Measurements from ENCODE around the gene SLC2A9.
"Not testable (repeated sequence)": the region's sequence is repeated elsewhere in the genome, so short reads cannot be mapped to it uniquely, and the experiment has no call there.

The SLC2A9 gene

DNA sequence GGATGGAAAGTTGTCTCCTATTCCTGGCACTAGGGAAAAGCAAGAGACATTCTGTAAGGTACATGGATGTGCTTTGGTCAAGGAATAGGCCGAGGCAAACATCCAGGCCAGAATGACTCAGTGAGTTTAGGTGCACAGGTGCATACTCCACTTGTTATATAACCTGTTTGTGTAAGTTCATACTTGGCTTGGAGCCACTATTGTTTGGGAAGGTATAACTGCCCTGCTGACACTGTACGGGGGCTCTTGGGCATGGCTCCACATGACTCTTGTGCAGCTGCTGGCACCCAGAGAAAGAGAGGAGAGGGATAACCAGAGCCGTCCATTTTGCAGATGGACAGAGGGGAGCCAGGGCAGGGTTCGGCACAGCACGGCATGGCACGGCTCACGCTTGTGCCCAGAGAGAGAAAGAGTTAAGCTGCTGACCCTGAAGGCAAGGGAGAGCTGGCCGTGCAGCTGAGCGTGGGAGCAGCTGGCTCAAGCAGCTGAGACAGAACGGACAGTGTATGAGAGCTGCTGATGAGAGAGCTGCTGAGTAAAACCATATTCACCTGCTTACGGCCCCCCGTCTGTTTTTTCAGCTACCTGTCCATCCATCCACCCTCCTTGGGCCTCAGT, 98.0 kb downstream of the SLC2A9 start:
- DNase-seq, result no peak

DNA sequence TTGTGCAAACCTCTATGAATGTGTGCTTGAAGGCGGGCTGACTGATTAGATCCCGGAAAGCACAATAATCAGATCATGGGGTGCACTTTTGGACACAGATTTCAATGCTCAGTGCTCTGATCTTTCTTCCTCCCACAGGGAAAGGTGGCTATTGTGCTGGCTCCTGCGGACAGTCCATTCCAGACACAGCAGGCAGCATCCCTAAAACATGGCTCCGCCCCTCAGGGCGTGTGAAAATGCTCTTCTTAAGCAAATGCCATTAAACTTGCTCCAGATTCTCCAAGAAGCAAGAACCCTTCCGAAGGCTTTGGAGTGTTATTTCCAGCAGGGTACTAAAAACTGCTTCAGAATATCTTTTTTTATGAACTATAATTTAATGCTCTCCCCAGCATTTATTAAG, 100.0 kb downstream of the SLC2A9 start:
- no peak for DNase-seq

DNA sequence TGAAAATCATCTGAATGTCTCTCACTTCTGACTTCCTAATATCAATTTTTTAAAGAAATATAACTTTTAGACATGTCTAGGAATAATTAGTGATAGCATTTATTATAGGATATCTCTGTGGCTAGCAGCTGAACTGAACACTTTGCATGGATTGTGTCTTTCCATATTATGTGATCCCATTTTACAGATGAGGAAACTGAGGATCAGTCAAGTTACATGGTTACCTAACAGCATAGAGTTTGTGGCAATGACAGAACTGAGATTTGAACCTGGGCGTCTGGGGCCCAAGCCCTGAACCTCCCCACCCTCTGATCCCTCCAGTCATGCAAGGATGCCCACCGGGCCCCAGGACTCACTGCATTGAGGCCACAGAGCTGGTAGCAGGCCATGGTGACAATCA, 101.3 kb downstream of the SLC2A9 start:
- DNase-seq, result no peak

DNA sequence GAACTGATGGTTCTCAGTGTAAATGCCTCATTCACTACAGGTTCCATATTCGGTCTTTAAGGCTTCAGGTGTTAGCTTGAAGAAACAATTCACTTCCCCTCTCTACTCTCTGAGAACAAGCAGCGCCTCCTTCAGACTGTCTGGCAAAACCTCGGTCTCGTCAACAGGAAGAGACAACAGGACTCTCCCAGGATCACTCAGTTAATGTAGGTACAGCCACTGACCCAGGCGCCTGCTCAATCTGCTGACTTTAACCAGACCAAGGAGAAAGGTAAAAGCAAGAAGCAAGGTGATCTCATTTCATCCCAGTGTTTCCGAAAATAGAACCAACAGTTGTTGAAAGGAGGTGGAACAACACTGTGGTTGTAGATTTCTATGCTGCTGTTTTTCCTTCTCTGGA, 102.2 kb downstream of the SLC2A9 start:
- no peak for DNase-seq

DNA sequence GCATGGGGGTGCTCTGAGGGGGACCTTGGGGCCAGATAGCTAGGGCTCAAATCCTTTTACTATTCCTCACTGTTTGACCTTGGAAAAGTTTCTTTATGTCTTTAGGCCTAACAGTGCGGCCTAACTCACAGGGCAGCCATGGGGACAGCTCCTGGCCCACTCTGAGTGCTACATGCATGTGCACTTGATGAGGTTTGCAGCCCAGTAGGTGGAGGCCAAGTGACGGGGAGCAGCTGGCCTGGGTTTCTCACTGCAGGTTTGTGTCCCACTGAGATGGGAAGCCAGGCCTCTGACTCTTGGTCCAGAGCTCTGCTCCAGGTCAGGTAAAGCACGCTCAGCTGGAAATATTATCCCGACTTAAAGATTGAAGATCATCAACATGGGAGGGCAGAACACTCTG, 102.8 kb downstream of the SLC2A9 start:
- no peak for DNase-seq

DNA sequence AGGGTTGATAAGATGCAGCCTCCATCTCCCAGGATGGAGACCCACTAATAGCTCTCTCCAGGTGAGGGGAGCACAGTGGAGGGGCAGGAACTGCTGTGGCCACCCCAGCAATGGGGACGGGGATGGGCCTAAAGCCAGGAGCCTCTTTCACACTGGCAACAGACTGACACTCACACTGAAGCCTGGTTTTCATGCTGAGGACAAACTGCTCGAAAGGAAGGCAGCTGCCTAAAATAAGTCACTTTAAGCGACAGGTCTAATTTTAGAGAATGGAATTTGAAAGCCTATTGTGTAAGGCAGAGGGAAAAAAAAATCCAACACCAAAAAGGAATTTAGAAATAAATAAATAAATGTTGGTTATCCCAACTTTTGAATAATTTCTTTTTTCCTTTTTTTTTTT, 104.4 kb downstream of the SLC2A9 start:
- DNase-seq, result no peak

DNA sequence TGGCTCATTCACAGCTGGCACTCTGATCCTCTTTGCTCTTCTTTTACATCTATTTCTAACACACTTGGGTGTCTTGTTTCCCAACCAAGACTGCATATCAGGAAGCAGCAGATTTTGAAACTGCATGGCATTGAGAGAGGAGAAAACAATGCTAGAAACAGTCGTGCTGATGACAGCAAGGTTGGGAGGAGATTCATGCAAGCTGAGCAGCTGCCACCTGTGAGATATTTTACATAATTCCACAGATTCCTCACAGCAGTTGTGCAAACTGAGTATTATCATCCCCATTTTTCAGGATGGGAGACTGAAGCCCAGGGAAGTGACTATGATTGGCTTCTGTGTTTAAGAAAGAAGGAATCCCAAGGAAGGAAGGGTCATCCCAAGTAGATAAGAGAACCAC, 105.0 kb downstream of the SLC2A9 start:
- no peak for DNase-seq

DNA sequence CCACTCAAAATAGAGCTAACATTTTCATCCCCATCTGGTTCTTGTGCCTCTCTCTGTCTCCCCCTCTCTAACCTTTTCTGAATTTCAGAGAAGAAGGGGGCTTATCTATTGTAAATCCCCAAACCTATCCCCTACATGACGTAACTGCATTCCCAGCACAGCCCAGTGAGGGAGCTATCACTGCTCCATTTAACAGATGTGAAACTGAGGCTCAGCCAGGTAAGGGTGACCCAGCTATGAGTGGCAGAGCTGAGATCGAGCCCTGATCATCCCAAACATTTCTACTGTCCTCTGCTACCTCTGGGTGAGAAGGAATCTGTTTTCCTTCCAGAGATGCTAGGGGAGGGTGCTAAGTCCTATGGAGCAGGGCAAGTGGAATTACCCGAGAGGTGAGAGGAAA, 107.5 kb downstream of the SLC2A9 start:
- DNase-seq, result no peak

DNA sequence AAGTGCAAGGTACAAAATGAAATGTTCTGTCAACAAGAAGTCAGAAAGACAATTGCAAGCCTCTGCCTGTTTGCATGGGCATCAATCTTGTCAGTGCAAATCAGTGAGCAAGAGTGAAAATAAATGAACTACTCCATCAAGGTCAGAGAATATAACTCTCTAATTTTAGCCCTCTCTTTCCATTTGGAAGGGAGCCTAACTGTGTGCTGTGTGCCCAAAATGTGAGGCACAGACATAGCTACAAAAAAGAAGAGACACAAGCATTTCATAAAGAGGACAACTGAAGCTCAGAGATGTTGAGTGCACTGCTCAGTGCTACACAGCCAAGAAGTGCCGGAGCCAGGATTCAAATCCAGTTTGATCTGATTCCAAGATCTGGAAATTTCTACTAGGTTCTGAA, 114.3 kb downstream of the SLC2A9 start:
- DNase-seq, result no peak

DNA sequence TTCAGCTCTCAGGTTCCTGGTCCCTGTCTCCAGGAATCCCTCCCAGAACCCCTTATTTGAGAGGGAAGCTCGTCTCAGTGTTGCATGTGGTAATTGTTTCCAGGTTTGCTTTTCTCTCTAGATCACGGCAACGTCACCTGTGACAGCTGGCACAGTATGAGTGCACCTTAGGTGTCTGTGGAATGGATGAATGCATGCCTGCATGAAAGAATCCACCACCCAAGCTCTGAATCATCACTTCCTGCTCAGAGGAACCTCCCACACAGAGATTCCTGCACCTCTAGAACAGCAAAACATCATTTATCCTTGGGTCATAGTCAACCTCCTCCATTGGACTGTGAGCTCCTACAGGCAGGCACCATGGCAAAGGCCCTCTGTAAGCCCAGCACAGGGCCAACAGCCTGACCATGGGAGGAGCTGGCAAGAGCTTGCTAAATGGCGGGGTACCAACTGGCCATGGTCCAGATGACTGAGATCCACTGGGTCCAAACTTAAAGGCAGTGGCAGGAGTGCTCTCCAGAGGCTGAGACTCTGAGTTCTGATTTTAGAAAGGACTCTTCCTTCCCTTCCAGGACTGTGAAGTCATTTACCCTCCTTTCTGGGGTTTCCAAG, 116.2 kb downstream of the SLC2A9 start:
- DNase-seq, result peak; percentile 26

DNA sequence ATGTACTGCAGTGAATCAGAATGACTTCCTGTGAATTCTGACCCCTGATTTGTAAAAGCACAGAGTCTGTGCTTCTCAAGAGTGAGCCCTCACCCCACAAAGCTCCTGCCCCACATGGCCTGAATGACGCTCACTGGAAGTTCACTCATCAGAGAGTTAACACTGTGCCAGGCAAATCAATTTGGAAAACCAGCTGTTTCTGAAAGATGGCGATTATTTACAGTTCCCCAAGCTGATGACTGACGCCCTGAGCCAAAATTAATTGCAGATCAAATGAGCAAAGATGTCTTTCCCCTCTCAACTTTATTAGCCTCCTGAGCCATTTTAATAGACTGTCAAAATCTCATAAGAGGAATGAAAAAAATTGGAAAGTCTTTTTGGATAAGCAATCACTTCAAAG, 118.0 kb downstream of the SLC2A9 start:
- DNase-seq, result no peak

DNA sequence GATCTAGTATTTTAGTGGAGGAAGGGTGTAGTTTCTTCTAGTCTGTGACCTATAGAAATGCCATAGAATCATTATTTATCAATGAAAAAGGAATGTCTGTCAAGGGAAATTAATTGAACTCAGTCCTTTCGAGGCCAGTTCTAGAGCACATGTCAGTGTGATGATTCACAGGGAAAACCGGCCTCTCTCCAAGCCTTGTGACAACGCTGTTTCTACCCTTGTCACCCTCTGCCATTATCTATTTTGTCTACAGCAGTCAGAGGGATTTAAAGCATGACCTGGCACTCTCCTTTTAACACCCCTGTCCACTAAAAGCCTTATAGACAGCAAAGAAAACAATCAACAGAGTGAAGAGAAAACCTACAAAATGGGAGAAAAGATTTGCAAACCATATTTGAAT, 120.0 kb downstream of the SLC2A9 start:
- DNase-seq, result no peak

DNA sequence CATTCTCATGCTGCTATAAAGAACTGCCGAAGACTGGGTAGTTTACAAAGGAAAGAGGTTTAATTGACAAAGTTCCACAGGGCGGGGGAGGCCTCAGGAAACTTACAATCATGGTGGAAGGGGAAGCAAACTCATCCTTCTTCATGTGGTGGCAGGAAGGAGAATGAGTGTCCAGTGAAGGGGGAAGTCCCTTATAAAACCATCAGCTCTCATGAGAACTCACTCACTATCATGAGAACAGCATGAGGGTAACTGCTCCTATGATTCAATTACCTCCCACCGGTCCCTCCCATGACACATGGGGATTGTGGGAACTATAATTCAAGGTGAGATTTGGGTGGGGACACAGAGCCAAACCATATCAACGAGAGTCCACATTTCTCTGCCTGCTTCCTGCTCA, 120.7 kb downstream of the SLC2A9 start:
- not testable (repeated sequence) for DNase-seq

DNA sequence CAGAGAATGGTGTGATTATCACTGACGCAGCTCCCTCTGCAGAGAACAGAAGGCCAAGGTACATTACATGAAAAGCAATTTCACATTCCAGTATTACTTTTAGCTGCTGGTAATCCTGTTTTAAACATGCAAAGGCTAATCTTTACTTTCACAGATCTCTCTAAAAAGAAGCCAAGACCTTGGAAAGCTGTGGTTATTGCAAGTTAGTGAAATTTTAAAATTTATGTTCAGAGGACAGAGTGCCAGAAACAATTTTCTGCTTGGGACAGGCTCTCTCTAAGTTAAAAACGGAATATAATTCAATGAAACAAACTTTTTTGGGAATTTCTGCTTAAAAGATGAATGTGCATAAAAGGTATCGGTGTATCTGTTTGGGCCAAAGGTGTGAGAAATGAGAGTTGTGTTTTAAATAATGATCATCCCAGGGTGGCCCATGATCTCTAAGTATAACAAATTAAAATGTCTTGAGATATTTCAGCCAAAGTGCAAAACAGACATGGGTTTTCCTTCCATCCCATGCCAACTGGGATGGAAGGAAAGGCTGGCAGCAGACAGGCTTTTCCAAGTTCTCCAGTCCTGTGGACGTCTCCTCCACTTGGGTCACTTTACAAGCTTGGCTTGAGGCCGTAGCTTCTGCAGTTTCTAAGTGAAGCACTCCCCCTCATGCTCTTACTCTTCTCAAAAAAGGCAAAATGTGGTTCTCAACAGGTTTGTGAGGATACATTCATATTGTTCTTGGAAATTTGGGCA, 121.8 kb downstream of the SLC2A9 start:
- no peak for DNase-seq

DNA sequence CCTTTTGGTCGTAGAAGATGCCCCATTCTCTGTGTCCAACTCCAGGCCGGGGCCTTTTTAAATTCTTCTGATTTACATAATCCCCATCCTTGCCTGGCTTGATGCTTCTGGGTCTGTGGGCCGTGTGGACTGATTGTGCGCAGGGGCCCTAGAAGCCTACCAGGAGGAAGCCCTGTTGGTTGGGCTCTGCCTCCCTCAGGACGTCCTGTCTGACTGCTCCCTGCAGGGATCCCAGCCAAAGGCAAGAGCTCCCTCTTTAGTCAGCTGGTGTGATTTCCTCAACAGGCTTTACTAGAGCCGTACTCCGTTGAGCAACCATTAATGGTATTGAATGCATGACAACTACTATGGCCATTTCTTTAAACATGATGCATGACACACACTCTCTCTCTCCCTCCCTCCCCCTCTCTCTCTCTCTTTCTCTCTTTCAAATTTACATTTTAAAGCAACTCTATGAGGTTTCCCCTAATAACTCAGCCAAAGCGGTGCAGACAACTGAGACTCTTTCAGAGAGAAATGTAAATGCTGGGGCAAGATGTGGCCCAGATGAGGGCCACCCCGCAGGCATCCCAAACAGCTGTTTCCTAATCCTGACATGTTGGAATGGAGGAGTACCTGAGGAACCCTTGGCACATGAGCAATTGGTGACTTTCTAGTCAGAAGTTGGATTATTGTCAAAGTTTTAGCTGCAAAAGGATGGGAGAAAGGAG, 122.5 kb downstream of the SLC2A9 start:
- DNase-seq, result no peak

DNA sequence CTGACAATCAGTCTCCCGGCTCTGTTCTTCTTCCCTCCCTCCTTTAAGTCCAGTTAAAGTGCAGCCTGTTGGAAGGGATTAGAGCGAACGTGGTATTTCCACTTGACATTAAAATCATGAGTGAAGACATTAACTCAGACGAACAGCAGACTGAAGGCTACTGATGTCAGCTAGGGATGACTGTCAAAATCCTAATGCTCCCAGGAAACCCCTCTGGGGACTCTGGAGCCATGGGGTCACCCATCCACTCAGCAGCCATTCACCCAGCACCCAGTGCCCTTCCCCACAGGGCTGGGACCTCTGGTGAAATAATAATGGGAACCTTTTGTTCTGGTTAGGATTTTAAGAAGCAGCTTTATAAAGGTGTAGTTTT, 126.0 kb downstream of the SLC2A9 start:
- DNase-seq, result no peak

DNA sequence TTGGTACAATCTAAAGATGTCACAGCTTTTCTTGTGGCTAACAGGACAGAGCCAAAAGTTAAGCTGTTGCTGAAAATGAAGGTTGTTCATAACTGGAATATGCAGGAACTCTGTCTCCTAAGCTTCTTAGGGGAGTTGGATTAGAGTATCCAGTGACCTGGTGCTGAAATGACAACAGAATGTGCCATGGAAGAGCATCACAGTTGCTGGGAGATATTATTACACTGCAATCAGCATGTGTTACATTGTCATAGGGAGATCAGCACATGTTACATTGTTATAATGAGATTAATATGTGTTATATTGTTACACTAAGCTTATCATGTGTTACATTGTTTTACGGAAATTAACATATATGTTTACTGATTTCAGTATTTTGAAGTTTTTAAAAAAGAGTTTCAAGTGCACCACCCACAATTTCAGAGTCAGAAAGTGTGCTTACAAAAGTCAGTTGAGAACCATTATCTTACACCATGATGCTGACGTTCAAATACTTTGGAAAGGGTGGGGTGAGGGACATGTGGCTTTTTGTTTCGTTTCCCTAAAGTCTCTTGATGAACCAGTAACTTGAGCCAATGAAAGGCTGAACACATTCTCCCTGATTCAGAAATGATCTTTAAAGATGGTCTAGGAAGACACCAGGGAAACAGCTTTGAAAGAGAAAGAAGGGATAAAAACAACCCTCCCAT, 126.5 kb downstream of the SLC2A9 start:
- DNase-seq, result no peak

DNA sequence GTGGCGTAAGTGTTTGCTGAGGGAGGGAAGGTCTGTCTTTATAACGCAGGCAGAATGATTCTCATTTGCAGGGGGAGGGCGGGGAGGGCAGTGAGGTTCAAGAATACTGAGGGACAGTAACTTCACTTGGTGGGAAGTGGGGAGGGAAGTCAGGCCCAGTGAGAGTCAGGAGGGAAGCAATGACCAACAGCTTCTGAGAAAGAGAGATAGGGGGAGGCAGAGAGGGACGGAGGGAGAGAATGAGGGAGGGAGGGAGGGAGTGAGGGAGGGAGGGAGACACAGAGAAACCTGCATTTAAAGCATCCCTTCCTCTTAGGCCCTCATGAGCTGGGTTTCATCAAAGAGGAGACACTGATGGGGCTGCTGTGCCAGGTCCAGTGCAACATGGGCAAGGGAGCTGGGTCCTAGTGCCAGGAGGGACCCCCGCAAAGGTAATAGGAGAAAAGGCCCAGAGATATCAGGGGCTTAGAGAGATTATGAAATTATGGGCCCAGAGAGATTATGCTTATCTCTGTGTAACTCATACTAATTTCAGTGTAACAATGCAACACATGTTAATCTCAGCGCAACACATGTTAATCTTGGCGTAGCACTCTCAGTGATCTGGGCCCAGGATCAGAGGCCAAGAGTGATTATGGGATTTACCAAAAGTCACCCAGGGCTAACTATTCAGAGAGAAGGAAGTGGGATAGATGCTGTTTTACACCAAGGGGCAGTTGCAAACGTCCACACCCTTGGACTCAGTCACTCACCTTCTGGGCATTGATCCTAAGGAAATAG, 127.8 kb downstream of the SLC2A9 start:
- no peak for DNase-seq

DNA sequence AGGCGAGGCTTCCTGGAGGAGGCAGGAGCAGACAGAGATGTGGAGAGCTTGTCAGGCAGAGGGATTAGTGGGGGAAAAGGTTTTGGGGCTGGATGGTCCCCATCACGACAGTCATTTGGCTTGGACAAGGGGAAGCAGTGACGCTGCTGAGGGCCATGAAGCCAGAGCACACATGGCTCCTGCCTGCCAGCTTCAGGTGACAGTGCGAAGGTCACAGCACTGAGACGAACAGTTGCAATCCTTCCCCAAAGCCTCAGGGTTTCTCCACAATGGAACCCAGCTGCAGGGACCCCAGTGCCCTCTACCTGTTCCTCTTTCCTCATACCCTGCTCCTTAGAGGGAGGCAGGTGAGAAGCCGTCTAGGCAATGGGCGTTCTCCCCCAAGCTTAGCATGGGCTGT, 129.6 kb downstream of the SLC2A9 start:
- DNase-seq, result no peak

DNA sequence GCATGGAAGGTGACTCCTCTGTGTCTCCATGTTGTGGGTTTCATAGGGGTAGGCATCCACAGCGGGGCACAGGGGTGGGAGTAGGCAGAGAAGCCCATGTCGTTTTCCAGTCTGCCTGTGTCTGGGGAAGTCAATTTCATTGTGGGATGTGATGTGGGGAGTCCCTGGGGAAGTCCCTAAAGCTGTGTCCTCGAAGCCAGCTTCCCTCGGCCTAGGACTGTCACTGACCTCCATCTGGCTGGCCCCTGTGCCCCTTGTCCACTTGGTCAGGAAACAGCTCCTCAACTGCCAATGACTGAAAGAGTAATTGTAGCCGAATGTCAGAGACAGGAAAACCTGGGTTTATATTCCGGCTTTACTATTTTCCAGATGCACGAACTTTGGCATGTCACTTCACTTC, 130.2 kb downstream of the SLC2A9 start:
- DNase-seq, result no peak

DNA sequence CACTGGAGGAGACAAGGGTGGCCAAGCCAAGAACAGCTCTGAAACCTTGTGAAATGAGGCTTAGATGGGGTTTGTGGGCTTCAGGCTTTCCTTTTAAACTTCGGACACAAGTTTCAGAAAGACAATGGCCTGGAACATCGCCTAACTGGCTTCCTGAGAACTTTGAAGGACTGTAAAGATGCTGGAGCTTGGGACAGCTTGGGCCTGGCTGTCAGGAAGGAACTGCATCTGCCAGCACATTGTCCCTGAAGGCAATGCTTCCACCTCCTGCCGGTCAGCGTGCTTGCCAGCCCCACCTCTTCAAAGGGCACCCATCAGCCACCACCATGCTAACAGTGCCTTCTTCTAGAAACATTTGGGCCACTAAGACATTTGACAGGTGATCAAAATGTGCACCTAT, 132.0 kb downstream of the SLC2A9 start:
- no peak for DNase-seq

DNA sequence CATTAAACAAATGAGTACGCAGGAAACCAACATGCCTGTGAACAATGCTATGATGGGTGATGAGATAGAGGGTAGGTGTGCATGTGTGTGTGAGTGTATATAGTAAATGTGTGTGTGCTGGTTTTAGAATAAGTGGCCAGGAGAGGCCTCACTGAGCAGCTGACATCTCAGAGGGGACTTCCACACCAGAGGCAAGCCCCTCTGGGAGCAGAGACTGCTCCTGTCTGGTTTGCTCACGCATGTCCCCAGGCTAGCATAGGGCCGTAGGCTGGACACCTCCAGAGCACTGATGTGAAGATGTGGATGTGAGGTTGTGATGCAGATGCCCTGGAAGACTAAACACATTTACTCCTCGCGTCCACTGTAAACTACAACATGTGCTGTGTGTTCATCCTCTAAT, 135.3 kb downstream of the SLC2A9 start:
- DNase-seq, result no peak
